GM23338 (cell line): Measurements from ENCODE around the gene IL18BP.

Source experiments
- CREB1 ChIP-seq: fragments of 250-450 bp; sonication (Bioruptor Pico); IDR thresholded peaks from 2 replicates; pipeline ENCODE4 v1.5.0; 2020; ENCODE audit warnings: low read depth, mild to moderate bottlenecking, moderate library complexity
- CTCF ChIP-seq, 2 experiments: fragments of 200-600 bp in 1 of 2; sonication (generic) in 1 of 2; conservative IDR thresholded peaks; 2 replicates each; pipeline versions ENCODE4 v1.5.1 to v1.6.1; 2016 to 2017; ENCODE audit warnings: antibody characterized with exemption in 2 of 2, low read depth in 2 of 2, mild to moderate bottlenecking in 2 of 2, moderate library complexity in 1 of 2
- ETS1 ChIP-seq: IDR thresholded peaks from 2 replicates; pipeline ENCODE4 v1.6.1; 2016; ENCODE audit warnings: antibody characterized with exemption
- EZH2 ChIP-seq: fragments of 200-600 bp; sonication (generic); IDR thresholded peaks from one replicate; pipeline ENCODE4 v1.8.0; 2017; ENCODE audit warnings: antibody characterized with exemption, mild to moderate bottlenecking, low read depth; ENCODE audit not compliant: unreplicated experiment
- EZH2phosphoT487 ChIP-seq: fragments of 200-600 bp; sonication (generic); IDR thresholded peaks from one replicate; pipeline ENCODE4 v1.8.1; 2018; ENCODE audit warnings: antibody characterized with exemption; ENCODE audit not compliant: unreplicated experiment
- POLR2AphosphoS5 ChIP-seq: IDR thresholded peaks from 2 replicates; pipeline ENCODE4 v1.6.1; 2016; ENCODE audit warnings: antibody characterized with exemption, low read depth
- REST ChIP-seq: IDR thresholded peaks from one replicate; pipeline ENCODE4 v1.6.1; 2018; ENCODE audit warnings: antibody characterized with exemption; ENCODE audit not compliant: unreplicated experiment
- ZNF331 ChIP-seq: fragments of 250-450 bp; sonication (Bioruptor Pico); IDR thresholded peaks from 2 replicates; pipeline ENCODE4 v1.5.0; 2020; ENCODE audit warnings: low read depth, mild to moderate bottlenecking, moderate library complexity

- TF ChIP-seq EZH2 (no peak), CTCF (conservative IDR thresholded peaks at IDR 0.05; ENCODE audit: low read depth in 2 of 2) (no peak), EZH2phosphoT487 (no peak), CREB1 (CRISPR knock-in tag) (no peak), REST (no peak), POLR2AphosphoS5 (no peak), ZNF331 (CRISPR knock-in tag) (no peak), ETS1 (no peak)
Measured at GRCh38 chr11:72009156-72009555, 10.4 kb downstream of the IL18BP start.
